ENCODE measurements around the gene WNT3A. TPM values are rescaled to one million over a fixed set of nuclear protein-coding genes. Genes with fewer than 3 reads are reported as not detected.

The WNT3A gene
- total RNA-seq, 1 donor from 2014 or later, result 1.6 TPM

DNA sequence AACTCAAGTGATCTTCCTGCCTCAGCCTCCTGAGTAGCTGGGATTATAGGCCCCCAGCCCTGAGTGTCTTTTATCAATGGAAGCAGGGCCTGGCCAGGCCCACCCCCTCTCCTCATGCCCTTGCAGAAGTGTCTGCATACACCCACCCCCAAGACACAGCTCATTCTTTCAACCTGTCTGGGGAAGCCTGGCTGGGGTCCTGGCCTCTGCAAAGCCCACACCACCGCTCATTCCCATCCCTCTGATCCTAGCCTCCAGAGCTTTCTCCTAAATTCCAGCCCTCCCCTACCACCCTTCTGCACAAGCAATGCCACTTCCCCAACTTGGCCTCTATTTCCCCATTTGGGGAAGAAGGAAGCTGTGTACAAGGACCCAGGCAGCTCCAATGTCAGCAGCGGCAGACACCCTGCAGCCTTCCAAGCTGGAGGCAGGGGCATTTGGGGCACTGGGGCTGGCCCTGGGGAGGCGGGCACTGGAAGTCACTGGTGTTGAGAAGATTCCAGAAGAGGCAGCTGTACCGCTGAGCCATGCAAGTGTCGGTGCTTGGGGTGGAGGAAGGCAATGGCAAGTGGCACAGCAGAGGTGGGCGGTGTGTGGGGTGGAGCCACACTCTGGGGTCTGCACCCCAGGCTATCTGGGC lies 42.0 kb downstream of the WNT3A start:
- DNase-seq, result no peak

DNA sequence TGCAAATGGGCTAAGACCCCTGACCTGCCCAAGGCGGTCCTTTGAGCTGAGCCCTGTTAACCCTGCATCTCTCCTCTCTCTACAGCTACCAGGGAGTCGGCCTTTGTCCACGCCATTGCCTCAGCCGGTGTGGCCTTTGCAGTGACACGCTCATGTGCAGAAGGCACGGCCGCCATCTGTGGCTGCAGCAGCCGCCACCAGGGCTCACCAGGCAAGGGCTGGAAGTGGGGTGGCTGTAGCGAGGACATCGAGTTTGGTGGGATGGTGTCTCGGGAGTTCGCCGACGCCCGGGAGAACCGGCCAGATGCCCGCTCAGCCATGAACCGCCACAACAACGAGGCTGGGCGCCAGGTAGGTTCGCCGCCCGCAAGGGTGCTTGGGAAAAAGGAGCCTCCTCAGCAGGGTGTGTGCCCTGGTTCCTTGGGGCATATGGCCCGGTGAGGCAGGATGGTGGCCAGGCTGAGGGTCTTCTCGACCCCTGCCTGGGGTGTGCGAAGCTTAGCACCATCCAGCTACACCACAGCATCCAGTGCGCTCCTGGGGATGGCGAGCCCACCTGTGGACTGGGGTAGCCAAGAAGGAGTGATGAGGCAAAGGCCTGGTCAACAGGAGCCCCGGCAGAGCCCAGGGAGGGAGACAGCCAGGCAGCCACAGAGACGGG lies 43.9 kb downstream of the WNT3A start:
- DNase-seq, result no peak

- DNase-seq, result no peak
These were observed 51.6 kb downstream of the WNT3A start for GRCh38 chr1:228058172-228058948.

- no peak for DNase-seq
These were observed 52.3 kb downstream of the WNT3A start for GRCh38 chr1:228058949-228059633.

DNA sequence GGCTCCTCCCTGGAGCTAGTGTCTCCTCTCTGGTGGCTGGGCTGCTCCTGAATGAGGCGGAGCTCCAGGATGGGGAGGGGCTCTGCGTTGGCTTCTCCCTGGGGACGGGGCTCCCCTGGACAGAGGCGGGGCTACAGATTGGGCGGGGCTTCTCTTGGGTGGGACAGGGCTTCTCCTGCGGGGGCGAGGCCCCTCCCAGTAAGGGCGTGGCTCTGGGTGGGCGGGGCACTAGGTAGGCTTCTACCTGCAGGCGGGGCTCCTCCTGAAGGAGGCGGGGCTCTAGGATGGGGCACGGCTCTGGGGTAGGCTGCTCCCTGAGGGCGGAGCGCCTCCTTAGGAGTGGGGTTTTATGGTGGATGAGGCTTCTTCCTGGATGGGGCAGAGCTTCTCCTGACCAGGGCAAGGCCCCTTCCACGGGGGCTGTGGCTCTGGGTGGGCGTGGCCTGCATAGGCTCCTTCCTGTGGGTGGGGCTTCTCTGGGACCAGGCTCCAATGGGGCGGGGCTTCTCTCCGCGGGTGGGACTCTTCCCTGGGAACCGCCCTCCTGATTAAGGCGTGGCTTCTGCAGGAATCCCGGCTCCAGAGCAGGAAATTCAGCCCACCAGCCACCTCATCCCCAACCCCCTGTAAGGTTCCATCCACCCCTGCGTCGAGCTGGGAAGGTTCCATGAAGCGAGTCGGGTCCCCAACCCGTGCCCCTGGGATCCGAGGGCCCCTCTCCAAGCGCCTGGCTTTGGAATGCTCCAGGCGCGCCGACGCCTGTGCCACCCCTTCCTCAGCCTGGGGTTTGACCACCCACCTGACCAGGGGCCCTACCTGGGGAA lies 53.0 kb downstream of the WNT3A start:
- DNase-seq, result peak; percentile 61

DNA sequence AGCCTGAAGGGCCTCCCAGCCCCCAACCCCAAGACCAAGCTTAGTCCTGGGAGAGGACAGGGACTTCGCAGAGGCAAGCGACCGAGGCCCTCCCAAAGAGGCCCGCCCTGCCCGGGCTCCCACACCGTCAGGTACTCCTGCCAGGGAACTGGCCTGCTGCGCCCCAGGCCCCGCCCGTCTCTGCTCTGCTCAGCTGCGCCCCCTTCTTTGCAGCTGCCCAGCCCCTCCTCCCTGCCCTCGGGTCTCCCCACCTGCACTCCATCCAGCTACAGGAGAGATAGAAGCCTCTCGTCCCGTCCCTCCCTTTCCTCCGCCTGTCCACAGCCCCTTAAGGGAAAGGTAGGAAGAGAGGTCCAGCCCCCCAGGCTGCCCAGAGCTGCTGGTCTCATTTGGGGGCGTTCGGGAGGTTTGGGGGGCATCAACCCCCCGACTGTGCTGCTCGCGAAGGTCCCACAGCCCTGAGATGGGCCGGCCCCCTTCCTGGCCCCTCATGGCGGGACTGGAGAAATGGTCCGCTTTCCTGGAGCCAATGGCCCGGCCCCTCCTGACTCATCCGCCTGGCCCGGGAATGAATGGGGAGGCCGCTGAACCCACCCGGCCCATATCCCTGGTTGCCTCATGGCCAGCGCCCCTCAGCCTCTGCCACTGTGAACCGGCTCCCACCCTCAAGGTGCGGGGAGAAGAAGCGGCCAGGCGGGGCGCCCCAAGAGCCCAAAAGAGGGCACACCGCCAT lies 53.8 kb downstream of the WNT3A start:
- peak; percentile 20 for DNase-seq

DNA sequence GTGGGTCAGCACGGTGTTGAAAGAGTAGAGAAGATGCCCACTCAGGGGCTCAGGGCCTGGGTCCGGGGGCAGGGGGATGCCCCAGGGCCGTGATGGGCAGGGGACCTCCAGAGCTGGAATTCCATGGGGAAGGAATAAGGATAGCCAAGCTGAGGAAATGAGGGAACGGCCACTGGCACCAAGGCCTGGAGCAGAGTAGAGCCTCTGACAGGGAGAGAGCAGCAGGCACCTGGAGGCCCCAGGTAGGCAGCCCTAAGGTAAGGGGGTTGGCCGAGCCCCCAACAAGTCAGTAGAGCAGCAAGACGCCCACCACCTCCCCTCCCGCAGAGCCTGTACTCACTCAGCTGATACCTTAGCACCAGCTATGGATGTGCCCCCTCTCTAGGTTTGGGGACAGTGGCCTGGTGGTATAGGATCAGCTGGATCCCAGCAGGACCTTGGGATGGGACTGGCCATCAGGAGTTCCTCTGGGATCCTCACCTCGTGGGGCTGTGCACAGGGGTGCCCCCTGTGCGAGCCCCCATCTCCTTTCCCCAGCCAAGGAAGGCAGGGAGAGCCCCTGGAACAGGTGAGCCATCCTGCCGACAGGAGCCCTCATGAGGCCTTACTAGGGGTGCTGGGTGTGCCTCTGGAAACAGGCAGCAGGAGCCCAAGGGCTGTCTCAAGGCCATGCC lies 54.8 kb downstream of the WNT3A start:
- no peak for DNase-seq

- no peak for DNase-seq
These were observed 55.4 kb downstream of the WNT3A start for GRCh38 chr1:228062085-228062791.

DNA sequence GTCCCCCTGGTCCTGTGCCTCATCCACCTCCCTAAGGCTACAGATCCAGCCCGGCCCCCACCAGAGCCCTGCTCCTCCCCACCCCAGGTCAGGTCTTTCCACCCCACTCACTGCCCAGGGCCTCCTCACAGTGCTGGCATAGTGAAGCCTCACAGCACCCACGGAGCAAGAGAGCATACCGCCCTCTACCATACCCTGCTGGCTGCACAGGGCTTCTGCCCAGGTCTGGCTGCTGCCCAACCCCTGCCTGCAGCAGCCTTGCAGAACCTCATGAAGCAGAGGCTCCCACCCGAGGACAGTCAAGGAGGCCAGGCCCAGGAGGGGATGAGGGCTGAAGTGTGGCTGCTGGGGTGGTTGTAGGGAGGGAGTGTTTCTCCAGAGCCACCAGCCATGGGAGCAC lies 56.0 kb downstream of the WNT3A start:
- no peak for DNase-seq

GRCh38 chr1:228063251-228064191 lies 56.7 kb downstream of the WNT3A start:
- no peak for DNase-seq

GRCh38 chr1:228064296-228064695 lies 57.5 kb downstream of the WNT3A start:
- no peak for DNase-seq

GRCh38 chr1:228064741-228065542 lies 58.1 kb downstream of the WNT3A start:
- DNase-seq, result no peak

DNA sequence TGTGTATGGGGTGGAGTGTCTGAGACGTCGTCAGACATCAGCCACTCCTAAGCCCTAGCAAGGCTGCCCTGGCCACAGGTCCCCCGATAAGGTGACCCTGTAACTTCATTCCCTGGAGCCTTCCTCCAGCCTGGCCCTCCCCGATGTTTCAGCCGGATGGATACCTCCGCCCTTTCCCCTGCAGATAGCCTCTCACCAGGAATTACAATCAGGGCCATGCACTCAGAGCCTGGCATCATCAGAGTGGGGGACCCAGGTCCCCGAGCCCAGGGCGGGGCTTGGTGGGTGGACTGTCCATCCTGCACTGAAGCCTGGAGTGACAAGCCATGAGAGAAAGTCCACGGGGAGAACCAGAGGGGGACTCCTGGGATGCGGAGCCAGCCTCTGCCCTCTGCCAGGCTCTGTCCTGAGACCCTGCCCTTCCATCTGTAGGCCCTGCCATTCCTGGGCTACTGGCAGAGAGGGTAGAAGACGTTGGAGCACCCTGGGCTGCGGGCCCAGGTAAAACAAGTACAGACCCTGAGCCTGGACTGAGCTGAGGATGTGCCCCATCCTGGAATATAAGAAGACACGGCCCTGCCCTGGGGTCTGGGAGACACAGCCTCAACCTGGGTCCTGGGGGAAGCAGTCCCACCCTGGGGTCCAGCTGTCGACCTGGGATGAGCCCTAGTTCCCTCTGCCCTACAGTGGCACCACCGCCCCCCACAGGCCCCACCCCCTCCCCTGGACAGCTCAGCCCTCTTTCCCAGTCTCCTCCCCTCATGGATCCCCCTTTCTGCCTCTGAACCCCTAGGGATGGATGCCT lies 58.9 kb downstream of the WNT3A start:
- no peak for DNase-seq

GRCh38 chr1:228066416-228066815 lies 59.6 kb downstream of the WNT3A start:
- no peak for DNase-seq

DNA sequence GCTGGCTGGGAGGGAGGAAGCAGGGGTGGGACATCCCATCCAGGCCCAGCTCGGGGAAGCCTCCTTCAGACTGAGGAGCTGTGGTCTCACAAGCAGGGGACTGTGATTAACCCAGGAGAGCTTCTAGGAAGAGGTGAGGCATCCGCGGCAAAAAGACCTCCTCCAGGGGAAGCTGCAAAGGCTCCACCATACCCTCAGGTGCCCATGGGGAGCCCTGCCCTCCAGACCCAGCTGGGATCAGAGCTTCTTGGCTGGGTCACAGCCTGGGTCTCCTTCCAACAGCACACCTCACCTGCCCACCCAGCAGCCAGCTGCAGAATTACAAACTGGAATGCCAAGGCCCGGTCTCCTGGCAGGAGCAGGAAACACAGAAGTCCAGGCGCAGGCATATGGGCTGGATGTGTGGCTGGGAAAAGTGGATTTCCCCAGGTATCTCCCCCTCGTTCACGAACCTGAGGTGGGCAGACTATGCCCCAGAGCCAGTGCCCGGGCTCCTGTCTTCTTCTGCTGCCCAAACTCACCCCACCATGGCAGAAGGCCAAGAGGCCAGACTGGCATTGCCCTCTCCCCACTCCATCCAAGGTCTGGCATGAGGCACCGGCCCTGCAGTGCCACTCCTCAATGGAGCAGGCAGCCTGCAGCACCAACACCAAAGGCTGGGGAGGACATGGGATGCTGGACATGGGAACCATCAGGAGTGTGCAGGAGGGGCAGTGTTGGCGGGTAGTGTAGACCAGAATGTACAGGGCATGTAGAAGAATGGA lies 60.3 kb downstream of the WNT3A start:
- no peak for DNase-seq

- DNase-seq, result no peak
These were observed 61.6 kb downstream of the WNT3A start for GRCh38 chr1:228068359-228068758.
